NT2/D1 (cell line): ENCODE data around the gene POMC.
"Not testable (repeated sequence)": the region's sequence is repeated elsewhere in the genome, so short reads cannot be mapped to it uniquely, and the experiment has no call there.

ENCODE experiments used
- DNase-seq: peaks from one replicate; pipeline ENCODE4 v3.0.0-alpha.2; 2011; ENCODE audit warnings: low read depth, low spot score
- H3K27me3 ChIP-seq: 2 replicates; pipeline ENCODE4 v1.6.0; 2011; ENCODE audit warnings: mild to moderate bottlenecking; ENCODE audit not compliant: insufficient read length, insufficient read depth
- H3K36me3 ChIP-seq: 2 replicates; pipeline ENCODE4 v1.6.1; 2011; ENCODE audit warnings: mild to moderate bottlenecking, low read length, mixed read lengths; ENCODE audit not compliant: insufficient read depth, insufficient read length
- H3K4me1 ChIP-seq: 2 replicates; pipeline ENCODE4 v1.5.1; 2011; ENCODE audit not compliant: insufficient read depth, insufficient read length
- H3K4me3 ChIP-seq: 2 replicates; pipeline ENCODE4 v1.5.1; 2011; ENCODE audit warnings: low read depth; ENCODE audit not compliant: insufficient read length
- H3K9ac ChIP-seq: 2 replicates; pipeline ENCODE4 v1.6.0; 2011; ENCODE audit warnings: low read depth; ENCODE audit not compliant: insufficient read length
- H3K9me3 ChIP-seq: 2 replicates; pipeline ENCODE4 v1.5.1; 2011; ENCODE audit warnings: mild to moderate bottlenecking, low read length; ENCODE audit not compliant: insufficient read depth
- SUZ12 ChIP-seq: IDR thresholded peaks from 2 replicates; pipeline ENCODE4 v1.6.1; 2011; ENCODE audit not compliant: insufficient read length, insufficient read depth; ENCODE audit errors: extremely low read depth
- YY1 ChIP-seq: IDR thresholded peaks from 2 replicates; pipeline ENCODE4 v1.6.1; 2011; ENCODE audit not compliant: insufficient read length, insufficient read depth
- ZNF274 ChIP-seq: IDR thresholded peaks from 2 replicates; pipeline ENCODE4 v1.6.1; 2011; ENCODE audit warnings: mild to moderate bottlenecking, low read depth, low read length

The POMC gene

DNA sequence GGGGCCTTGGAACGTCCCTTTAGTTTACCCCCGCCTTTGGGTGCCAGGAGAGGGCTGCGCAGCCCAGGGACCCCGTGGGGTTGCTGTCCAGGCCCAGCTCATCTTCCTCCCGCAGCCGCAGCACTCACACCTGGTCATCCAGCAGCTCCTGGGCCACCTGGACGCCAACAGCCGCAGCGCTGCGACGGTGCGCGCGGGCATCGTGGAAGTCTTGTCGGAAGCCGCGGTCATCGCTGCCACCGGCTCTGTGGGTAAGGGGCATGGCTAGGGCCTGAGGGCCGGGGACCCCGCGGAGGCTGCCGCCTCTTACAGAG is 37.2 kb downstream of the POMC start:
- Histone ChIP-seq H3K36me3 (peaks cover 18% of the 10 kb centered on the region), H3K9ac (no peak overlapping the region), H3K27me3 (no peaks in the 10 kb centered on the region), H3K4me1 (peaks cover 9% of the 10 kb centered on the region), H3K9me3 (no peaks in the 10 kb centered on the region), H3K4me3 (no peak overlapping the region)
- DNase-seq, result no peak
- no peak for TF ChIP-seq YY1
- TF ChIP-seq SUZ12, result no peak
- TF ChIP-seq ZNF274, result no peak

DNA sequence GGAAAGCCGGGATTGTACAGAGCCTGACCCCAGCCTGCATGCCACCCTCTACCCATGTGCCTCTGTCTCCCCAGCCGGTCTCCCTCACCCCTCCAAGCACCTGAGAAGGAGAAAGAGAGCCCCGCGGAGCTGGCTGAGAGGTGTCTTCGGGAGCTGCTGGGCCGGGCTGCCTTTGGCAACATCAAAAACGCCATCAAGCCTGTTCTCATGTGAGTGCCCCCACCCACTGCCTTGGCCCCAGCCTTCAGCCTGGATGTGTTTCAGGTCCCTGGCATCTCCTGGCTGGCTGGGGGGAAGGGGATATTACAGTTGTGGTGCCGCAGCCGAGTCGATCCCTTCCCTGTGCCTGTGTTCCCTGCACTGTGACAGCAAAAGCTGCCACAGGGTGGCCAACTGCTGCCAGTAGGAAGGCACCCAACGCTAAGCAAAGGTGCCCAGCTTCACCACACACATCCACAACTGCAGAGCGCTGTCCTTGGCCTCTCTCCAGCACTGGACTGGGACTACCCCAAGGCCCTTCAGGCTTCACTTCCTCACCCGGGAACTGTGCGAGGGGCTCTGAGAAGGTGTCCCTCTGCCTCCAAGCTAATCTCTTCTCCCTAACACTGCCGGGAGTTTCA is 38.4 kb downstream of the POMC start:
- H3K4me1 ChIP-seq, result peaks cover 9% of the 10 kb centered on the region
- no peaks in the 10 kb centered on the region for H3K9me3 ChIP-seq
- no peak for TF ChIP-seq ZNF274
- no peak for TF ChIP-seq YY1
- no peak for TF ChIP-seq SUZ12
- no peak for DNase-seq
- H3K9ac ChIP-seq, result no peak overlapping the region
- no peaks in the 10 kb centered on the region for H3K27me3 ChIP-seq
- H3K4me3 ChIP-seq, result no peak overlapping the region
- peaks cover 11% of the 10 kb centered on the region for H3K36me3 ChIP-seq

DNA sequence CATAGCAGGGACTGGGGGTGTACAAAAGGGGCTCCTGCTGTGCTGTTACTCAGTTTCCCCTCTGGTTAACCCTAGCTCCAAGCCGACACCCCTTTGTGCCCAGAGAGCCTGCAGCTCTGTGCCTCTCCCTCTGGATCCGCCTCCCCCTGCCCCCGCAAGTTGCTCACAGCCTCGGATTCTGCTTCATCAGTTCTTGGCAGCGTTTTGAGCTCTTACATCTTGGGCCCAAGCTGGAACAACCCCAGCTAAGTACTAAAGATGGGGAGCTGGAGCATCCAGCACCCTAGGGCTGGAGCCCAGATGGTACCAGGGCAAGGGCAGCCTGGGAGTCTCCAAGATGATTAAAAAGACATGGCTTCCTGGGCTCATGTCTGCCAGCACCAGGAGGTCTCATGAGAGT is 40.7 kb downstream of the POMC start:
- H3K9ac ChIP-seq, result no peak overlapping the region
- no peaks in the 10 kb centered on the region for H3K9me3 ChIP-seq
- no peak for TF ChIP-seq YY1
- no peak for TF ChIP-seq ZNF274
- no peak for TF ChIP-seq SUZ12
- no peak for DNase-seq
- H3K27me3 ChIP-seq, result no peaks in the 10 kb centered on the region
- peaks cover 7% of the 10 kb centered on the region for H3K36me3 ChIP-seq
- peaks cover 4% of the 10 kb centered on the region for H3K4me1 ChIP-seq
- H3K4me3 ChIP-seq, result no peak overlapping the region

DNA sequence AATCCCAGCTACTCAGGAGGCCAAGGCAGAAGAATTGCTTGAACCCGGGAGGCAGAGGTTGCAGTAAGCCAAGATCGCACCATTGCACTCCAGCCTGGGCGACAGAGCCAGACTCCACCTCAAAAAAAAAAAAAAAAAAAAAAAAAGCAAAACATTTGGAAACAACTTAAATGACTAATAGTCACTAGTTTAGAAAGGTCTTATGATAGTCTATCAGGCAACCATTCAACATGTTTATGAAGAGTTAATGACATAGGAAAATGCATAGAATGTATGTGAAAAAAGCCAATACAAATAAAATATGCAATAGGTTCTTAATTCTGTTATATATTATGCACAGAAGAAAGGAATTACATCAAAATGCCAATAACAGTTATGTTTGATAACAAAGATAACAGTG is 41.3 kb downstream of the POMC start:
- not testable (repeated sequence) for DNase-seq, H3K4me1 ChIP-seq, H3K9ac ChIP-seq, H3K9me3 ChIP-seq, H3K4me3 ChIP-seq, H3K27me3 ChIP-seq, H3K36me3 ChIP-seq

DNA sequence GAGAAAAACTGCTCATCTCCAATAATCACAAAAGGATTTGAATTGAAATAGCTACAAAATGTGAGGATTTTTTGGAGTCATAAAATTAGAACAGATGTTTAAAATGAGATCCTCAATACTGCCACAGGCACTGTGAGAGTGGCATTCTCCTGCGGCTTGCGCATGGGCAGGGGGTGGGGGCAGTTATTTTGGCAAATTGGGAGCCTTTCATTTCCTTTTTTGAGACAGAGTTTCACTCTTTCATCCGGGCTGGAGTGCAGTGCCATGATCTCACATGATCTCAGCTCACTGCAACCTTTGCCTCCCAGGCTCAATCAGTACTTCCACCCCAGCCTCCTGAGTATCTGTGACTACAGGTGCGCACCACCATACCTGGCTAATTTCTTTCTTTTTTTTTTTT is 42.4 kb downstream of the POMC start:
- H3K36me3 ChIP-seq, result peaks cover 7% of the 10 kb centered on the region
- H3K9me3 ChIP-seq, result no peaks in the 10 kb centered on the region
- DNase-seq, result no peak
- TF ChIP-seq ZNF274, result no peak
- no peak for TF ChIP-seq YY1
- TF ChIP-seq SUZ12, result no peak
- no peak overlapping the region for H3K9ac ChIP-seq
- H3K27me3 ChIP-seq, result no peaks in the 10 kb centered on the region
- no peaks in the 10 kb centered on the region for H3K4me1 ChIP-seq
- H3K4me3 ChIP-seq, result no peak overlapping the region

DNA sequence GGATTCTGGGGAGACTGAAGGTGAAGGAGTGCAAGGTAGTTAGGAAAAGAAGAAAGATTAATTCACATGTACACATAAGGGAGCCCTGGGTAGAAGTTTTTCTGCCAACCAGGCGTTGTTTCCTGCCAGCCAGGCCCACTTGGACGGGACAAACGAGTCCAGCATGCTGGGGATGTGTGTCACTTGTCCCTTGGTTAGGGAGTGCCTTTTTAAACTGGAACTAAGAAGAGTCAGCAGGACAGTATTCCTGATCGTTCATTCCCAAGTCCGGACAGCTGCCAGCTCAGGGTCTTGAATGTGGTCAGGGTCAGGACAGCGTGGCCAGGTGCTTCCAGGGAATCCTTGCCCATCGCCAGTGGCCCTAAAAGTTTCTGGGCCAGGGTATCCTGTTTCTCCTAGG is 43.2 kb downstream of the POMC start:
- no peaks in the 10 kb centered on the region for H3K9me3 ChIP-seq
- no peak for TF ChIP-seq ZNF274
- no peak for TF ChIP-seq YY1
- TF ChIP-seq SUZ12, result no peak
- no peaks in the 10 kb centered on the region for H3K4me1 ChIP-seq

DNA sequence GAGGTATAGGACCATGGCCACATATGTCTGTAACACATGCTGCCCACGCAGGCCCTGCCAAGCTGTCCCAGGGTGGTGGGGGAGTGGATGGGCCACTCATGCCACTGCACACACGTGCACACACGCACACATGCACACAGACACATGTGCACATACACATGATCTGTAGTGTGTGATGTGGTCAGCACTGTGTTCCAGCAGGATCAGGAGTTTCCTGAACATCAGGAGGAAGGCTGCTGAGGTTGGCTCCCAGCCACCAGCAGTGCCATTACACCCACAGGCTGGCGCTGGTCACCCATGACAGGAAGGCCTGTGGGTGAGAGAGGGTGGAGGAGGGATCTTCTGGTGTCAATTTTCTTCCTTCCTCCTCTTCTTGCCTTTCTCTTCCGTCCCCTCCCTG is 44.7 kb downstream of the POMC start:
- Histone ChIP-seq H3K4me3 (no peak overlapping the region), H3K36me3 (peaks cover 2% of the 10 kb centered on the region), H3K9me3 (no peaks in the 10 kb centered on the region), H3K9ac (no peak overlapping the region), H3K27me3 (no peaks in the 10 kb centered on the region), H3K4me1 (no peaks in the 10 kb centered on the region)
- no peak for TF ChIP-seq ZNF274
- no peak for TF ChIP-seq YY1
- TF ChIP-seq SUZ12, result no peak
- no peak for DNase-seq

More for the DNA sequence above, 43.2 kb downstream of the POMC start:
- DNase-seq, result no peak
- no peaks in the 10 kb centered on the region for H3K27me3 ChIP-seq
- H3K4me3 ChIP-seq, result no peak overlapping the region
- no peak overlapping the region for H3K9ac ChIP-seq
- H3K36me3 ChIP-seq, result peaks cover 5% of the 10 kb centered on the region

DNA sequence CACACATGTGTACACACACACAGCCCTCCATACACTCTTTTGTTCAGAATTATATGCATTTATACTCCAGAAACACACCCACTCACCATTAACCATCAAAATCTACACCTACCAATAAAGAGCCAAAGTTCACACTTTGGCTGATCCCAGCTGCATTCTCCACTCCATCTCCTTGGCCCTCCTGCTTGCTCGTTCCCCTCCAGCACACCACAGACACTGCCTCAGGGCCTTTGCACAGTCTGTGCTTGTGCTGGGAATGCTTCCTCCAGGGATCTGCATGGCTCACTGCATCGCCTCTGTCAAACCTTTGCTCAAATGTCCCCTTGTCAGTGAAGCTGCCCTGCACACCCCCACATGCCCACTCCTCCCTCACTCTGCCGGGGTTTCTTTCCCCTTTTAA is 46.0 kb downstream of the POMC start:
- no peaks in the 10 kb centered on the region for H3K4me1 ChIP-seq
- H3K4me3 ChIP-seq, result no peak overlapping the region
- no peak overlapping the region for H3K9ac ChIP-seq
- H3K9me3 ChIP-seq, result no peaks in the 10 kb centered on the region
- peaks cover 2% of the 10 kb centered on the region for H3K36me3 ChIP-seq
- no peak for TF ChIP-seq ZNF274
- no peak for TF ChIP-seq SUZ12
- TF ChIP-seq YY1, result no peak
- no peaks in the 10 kb centered on the region for H3K27me3 ChIP-seq
- DNase-seq, result no peak
